NCI-H1092 treated with DMSO at 0.1 percent for 48 hours (cell line): ENCODE data around the gene CIDEA.

Source experiments
- DNase-seq: peaks from one replicate; lab custom pipeline; 2025; lab: John Stamatoyannopoulos, UW

CIDEA gene

GRCh38 chr18:12274793-12275192 is 20.6 kb downstream of the CIDEA start:
- DNase-seq, result no peak

- no peak for DNase-seq
Measured at GRCh38 chr18:12276736-12277554, 22.8 kb downstream of the CIDEA start.

DNA sequence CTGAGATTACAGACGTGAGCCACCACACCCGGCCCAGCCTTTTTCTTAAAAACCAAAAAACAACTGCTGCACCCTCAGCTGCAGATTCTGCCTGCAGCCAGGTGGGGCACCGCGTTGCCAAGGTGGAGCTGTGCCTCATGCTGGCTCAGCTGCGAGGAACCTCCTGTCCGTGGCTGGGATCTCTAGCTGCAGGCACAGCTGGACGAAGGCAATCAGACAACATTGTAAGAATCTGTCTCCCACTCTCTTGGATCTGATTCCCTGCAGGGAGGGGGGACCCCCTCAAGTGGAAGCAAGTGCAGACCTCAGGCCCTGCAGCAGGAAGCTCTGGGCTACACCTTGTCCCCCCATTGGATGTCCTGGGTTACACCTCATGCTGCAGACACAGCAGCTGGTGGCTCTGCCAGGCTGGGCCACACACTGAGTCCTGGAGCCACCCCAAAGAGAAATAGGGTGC is 24.1 kb downstream of the CIDEA start:
- no peak for DNase-seq

- no peak for DNase-seq
Measured at GRCh38 chr18:12278741-12279682, 24.9 kb downstream of the CIDEA start.

GRCh38 chr18:12279781-12280531 is 25.8 kb downstream of the CIDEA start:
- no peak for DNase-seq

DNA sequence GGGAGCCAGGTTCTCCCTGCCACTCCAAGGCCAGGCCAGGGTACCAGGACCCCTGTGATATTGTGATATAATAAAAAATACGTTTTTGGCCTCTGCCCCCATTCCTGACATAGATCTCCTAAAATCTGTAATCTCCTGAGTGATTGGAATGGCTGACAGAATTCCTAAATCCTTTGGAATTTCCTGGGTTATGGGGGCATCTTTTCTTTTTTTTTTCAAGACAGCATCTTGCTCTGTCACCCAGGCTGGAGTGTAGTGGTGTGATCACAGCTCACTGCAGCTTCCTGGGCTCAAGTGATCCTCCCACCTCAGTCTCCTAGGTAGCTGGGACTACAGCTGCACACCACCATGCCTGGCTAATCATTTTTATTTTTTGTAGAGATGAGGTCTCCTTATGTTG is 27.7 kb downstream of the CIDEA start:
- DNase-seq, result no peak

DNA sequence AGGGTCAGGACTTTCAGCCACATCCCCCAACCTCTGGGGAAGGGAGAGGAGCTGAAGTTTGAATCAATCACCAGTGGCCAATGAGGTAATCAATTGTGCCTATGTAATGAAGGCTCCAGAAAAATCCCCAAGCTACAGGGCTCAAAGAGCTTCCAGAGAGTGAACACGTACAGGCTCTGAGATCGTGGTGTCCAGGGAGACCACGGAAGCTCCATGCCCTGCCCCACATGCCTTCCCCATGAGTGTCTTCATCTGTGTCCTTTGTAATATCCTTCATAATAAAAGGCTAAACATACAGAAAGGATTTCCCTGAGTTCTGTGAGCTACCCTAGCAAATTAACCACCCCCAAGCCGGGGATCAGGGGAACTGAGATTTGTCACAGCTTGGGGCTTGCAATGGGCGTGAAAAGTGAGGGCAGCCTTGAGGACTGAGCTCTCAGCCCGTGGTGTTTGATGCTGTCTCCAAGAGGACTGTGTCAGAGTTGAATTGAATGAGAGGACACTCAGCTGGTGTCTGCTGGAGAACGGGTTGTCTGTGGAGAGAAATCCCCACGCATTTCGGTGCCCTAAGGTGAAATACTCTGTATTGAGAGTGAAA is 28.4 kb downstream of the CIDEA start:
- no peak for DNase-seq

DNA sequence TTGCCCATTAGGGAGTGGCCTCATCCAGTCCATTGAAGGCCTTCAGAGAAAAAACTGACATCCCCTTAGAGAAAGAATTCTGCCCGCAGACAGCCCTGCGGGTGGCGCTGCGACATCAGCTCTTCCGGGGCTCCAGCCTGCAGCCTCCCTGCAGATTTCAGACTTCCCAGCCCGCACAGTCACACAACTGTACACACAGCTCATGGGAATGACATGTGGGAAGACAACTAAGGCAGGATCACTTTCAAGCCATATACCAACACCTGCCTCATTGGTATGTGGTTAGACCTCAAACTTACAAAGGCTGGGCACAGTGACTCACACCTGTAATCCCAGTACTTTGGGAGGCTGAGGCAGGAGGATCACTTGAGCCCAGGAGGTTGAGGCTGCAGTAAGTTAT is 29.1 kb downstream of the CIDEA start:
- no peak for DNase-seq

DNA sequence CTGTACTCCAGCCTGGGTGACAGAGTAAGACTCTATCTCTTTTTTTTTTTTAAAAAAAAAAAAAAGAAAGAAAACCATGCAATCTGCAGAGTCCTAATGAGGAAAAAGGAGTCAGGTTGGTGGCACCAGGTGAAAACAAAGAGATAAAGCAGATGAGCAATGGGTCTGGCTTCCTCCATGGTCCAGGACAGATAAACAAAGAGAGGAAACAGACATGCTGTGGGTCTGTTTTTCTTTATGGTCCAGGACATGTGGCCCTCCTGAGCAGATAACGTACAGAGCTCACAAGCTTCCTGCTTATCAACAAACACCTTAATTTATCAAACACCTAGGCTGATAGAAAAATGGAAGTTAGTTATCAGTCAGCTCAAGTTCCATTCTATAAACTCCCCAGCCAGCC is 29.5 kb downstream of the CIDEA start:
- no peak for DNase-seq

DNA sequence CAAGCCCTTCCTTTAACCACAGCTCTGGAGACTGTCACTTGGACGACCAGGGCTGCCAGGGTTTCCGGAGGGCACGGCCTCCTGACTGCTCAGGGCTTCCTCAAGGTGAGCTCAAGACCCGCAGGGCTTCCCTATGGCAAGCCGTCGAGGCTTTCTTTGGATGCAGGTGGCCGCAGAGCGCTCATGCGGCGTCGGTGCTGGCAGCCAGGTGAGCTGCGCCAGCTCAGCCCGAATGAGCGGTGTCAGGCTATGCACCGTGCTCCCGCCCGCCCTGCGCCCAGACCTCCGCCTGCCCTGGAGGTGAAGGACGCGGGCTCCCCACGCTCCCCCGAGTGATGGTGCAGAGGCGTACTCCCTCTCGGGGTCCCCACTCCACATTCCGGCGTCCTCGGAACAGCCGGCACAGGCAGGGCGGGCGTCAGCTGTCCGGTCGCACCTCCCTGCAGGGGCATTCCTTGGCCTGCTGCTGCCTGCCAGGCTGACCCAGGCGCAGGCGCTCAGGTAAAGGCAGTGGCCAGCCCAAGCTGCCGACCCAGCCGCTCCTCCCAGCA is 33.0 kb downstream of the CIDEA start:
- no peak for DNase-seq

GRCh38 chr18:12287684-12288402 is 33.7 kb downstream of the CIDEA start:
- DNase-seq, result no peak

DNA sequence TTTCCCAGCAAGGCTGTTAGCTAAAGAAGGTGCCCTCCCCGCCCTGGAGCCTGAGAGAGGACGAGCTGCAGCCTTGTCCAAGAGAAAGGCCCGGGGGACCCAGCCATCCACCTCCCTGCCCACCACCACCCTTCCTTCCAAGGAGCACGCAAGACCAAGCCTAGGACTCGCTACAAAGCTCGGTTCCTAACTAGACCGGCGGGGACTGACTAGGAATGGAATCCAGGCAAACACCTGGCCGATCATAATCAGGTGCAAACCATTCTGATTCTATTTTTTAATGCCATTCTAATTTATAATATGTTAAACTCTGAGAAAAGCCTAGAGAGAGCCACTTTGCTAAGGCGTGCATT is 34.2 kb downstream of the CIDEA start:
- DNase-seq, result no peak

DNA sequence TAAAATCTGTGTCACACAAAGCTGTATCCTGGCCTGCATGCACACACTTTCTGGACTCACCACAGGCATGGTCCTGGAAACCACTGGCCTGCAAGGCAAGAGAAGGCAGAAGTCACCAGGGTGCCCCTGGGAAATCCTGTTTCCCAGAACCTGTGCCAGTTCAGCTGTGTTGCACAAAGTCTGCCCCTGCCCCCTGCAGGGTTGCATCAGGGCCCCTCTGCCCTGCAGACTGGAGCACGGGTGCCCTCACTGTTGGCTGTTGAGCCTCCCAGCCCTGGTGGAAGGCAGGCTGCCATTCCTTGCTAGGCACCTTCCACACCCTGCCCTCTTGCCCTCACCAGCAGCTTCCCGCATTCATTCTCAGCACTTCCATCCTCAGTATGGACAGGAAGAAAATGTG is 35.9 kb downstream of the CIDEA start:
- no peak for DNase-seq

GRCh38 chr18:12291161-12291560 is 37.0 kb downstream of the CIDEA start:
- DNase-seq, result no peak

DNA sequence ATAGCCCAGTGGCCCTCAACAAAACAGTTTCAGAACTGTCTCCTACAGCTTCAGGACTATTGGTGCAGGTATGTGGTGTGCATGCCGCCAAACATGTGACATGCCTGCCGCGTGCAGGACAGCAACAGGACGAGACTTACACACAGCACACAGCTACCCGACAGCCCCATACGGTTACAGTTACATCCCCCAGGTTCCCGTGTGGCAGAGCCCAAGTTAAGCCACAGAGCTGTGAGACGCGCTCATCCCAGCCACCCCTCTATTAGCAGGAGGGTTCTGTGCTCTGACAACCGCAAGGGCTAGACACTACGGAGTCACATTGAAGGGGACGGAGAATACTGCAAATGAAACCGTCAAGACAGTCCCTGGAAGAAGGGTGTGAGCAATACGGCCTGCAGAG is 37.5 kb downstream of the CIDEA start:
- no peak for DNase-seq

- no peak for DNase-seq
Measured at GRCh38 chr18:12293831-12294230, 39.7 kb downstream of the CIDEA start.

DNA sequence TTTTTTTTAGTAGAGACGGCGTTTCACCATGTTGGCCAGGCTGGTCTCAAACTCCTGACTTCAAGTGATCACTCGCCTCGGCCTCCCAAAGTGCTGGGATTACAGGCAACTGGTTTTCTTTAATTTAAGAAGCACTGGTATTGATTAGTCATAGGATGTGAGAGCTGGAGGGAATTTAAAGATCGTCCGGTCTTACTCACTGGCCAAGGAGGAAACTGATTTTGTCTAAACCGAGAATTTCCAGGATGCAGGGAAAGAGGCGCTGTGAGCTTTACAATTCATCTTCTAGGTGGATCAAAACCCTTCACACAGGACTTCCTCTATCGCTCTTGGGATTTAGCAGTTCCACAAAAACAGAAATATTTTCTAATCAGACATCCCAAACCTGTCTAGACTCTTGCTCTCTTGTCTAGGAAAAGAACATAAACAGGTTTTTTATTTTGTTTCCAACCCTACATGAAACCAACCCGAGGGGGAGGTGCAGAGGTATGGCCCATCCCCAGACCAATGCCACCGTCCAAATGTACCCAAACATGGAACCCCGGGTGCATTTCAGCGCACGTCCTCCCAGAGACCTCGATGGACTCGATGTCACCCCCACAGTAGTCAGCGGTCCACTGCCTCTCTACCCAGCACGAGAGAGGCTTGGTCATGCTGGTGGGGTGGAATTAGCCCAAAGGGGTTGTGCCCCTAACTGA is 41.4 kb downstream of the CIDEA start:
- no peak for DNase-seq

DNA sequence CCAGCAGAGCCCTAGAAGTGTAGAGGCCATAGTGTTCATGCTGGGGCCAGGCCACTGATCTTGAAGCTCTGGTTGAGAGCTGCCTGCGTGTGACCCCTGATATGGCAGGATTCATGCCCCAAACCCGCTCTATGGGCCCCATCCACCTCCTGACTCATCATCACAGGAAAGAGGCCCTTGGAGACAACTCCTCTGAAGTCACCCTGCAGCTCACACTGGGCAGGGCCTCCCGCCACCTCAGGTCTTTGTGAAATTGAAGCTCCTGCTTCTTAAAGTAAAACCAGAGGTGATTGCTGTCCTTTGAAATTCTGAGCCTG is 41.9 kb downstream of the CIDEA start:
- DNase-seq, result no peak

- DNase-seq, result no peak
Measured at GRCh38 chr18:12296457-12296856, 42.3 kb downstream of the CIDEA start.

DNA sequence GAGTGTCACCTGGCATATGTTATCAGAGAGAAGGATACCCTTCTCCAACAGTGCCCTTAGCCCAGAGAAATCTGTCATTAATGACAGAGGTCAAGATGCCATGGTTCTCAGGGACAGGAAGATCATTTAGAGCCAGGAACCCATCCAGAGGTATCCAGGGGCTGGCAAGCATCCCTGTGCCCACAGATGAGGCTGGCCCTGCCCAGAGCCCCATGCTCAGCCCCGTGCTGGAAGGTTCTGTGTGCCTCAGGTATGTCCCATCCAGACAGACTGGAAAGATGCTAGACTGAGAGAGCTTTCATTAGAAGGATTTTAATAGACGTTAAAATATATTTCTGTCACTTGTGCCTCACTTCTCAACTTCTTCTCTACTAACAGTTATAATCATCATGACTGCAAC is 45.7 kb downstream of the CIDEA start:
- no peak for DNase-seq
